Measurements from ENCODE around the gene TUT4. TPM values are rescaled to one million over a fixed set of nuclear protein-coding genes. Genes with fewer than 3 reads are reported as not detected.

TUT4 gene
- total RNA-seq, 1 experiment from 2014 or later = 67.4 TPM

GRCh38 chr1:52600533-52601179 lies 47.8 kb upstream of the TUT4 start:
- POLR2A ChIA-PET = no interaction called here
- ATAC-seq (no peak), DNase-seq (ENCODE audit: low read depth, low spot score) (no peak)

GRCh38 chr1:52599236-52599635 lies 46.3 kb upstream of the TUT4 start:
- intact Hi-C loops (cut with micrococcal nuclease; ENCODE audit: unreplicated experiment) (no loop called here), in situ Hi-C loops (cut with HindIII; ENCODE audit: low pct_unique_long_range_greater_than_20kb, low sequenced_read_pairs) (no loop called here)
- TF ChIP-seq TCF7L2 (IDR thresholded peaks at IDR 0.05; ENCODE audit: low read depth, low read length) (no peak), POLR2AphosphoS5 (IDR thresholded peaks at IDR 0.05; ENCODE audit: low read depth, low read length) (no peak), CTCF (IDR thresholded peaks at IDR 0.05) (no peak), REST (IDR thresholded peaks at IDR 0.05; ENCODE audit: insufficient read depth in 1 of 2, low read depth in 2 of 2, low read length in 1 of 2) (no peak)
- BruUV-seq (replicated peaks) = no TSS peak
- ChIA-PET CTCF (no interaction called here), POLR2A (interaction anchor here (1.0 kb wide), 1 partner anchor 70 kb away, joined by 4 read pairs; no protein-coding TSS in a partner anchor)
- Histone ChIP-seq H3K27ac (ENCODE audit: low read length) (no peak overlapping the region), H3K4me3 (ENCODE audit: low read depth in 2 of 2, low read length in 2 of 2) (no peak overlapping the region), H3K27me3 (ENCODE audit: control insufficient read depth, insufficient read depth, low read length) (no peaks in the 10 kb centered on the region), H3K36me3 (ENCODE audit: control insufficient read depth, insufficient read depth, low read length) (no peaks in the 10 kb centered on the region), H3K4me1 (ENCODE audit: control insufficient read depth, insufficient read depth, low read length) (peaks cover 9% of the 10 kb centered on the region; the same call in 1 of the 2 replicates), H3K9me3 (ENCODE audit: control insufficient read depth, insufficient read depth, low read depth, low read length) (no peaks in the 10 kb centered on the region)
- ATAC-seq (no peak), DNase-seq (ENCODE audit: low read depth, low spot score) (no peak)

More at GRCh38 chr1:52600533-52601179, 47.8 kb upstream of the TUT4 start:
- CTCF ChIA-PET = no interaction called here
- no peaks in the 10 kb centered on the region for H3K27me3 ChIP-seq (ENCODE audit: control insufficient read depth, insufficient read depth, low read length)
- H3K9me3 ChIP-seq (ENCODE audit: control insufficient read depth, insufficient read depth, low read depth, low read length) = no peaks in the 10 kb centered on the region
- no TSS peak for BruUV-seq (replicated peaks)
- H3K36me3 ChIP-seq (ENCODE audit: control insufficient read depth, insufficient read depth, low read length) = no peaks in the 10 kb centered on the region
- H3K4me1 ChIP-seq (ENCODE audit: control insufficient read depth, insufficient read depth, low read length) = peaks cover 9% of the 10 kb centered on the region; the same call in 1 of the 2 replicates
- TF ChIP-seq TCF7L2 (IDR thresholded peaks at IDR 0.05; ENCODE audit: low read depth, low read length) = no peak
- TF ChIP-seq SIN3A (IDR thresholded peaks at IDR 0.05; ENCODE audit: borderline replicate concordance, insufficient read depth, low read depth, low read length) = no peak
- no peak for TF ChIP-seq REST (IDR thresholded peaks at IDR 0.05; ENCODE audit: insufficient read depth in 1 of 2, low read depth in 2 of 2, low read length in 1 of 2)
- TF ChIP-seq POLR2AphosphoS5 (IDR thresholded peaks at IDR 0.05; ENCODE audit: low read depth, low read length) = no peak
- TF ChIP-seq CTCF (IDR thresholded peaks at IDR 0.05) = no peak
- intact Hi-C loops (cut with micrococcal nuclease; ENCODE audit: unreplicated experiment) (no loop called here), in situ Hi-C loops (cut with HindIII; ENCODE audit: low pct_unique_long_range_greater_than_20kb, low sequenced_read_pairs) (no loop called here)
- H3K27ac ChIP-seq (ENCODE audit: low read length) = no peak overlapping the region
- H3K4me3 ChIP-seq (ENCODE audit: low read depth in 2 of 2, low read length in 2 of 2) = no peak overlapping the region

All from Panc1 (cell line).